ENCODE data around the gene CNDP2.

DNA sequence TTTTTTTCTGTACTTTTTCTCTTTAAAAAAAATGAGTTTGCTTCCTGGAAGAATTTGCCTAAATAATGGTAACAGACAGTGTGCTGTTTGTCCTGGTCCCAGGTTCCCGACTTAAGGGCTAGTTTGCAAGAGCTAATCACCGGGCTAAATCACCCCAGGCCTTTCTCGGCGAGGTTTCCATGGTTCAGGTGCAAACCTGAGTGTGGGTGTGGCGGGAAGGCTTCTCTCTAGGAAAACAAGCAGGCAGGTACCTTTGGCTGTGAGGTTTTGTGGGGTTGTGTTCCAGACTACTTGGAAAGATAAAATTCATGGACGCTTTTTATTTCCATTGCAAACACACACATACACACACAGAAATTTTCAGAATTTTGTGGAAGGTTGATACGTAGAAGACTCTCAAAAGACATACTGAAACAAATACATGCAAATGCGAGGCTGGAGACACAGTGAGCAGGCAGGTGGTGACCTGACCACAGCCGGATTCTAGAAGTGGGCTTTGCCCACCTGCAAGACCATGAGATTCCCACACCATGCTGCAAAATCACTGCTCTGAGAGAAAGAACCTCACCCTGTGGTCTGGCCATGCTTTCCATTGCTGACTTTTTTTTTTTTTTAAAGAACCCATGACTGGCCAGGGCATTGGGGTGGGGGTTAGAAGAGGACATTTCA, 39.0 kb downstream of the CNDP2 start:
- TF ChIP-seq, protein P1, sequence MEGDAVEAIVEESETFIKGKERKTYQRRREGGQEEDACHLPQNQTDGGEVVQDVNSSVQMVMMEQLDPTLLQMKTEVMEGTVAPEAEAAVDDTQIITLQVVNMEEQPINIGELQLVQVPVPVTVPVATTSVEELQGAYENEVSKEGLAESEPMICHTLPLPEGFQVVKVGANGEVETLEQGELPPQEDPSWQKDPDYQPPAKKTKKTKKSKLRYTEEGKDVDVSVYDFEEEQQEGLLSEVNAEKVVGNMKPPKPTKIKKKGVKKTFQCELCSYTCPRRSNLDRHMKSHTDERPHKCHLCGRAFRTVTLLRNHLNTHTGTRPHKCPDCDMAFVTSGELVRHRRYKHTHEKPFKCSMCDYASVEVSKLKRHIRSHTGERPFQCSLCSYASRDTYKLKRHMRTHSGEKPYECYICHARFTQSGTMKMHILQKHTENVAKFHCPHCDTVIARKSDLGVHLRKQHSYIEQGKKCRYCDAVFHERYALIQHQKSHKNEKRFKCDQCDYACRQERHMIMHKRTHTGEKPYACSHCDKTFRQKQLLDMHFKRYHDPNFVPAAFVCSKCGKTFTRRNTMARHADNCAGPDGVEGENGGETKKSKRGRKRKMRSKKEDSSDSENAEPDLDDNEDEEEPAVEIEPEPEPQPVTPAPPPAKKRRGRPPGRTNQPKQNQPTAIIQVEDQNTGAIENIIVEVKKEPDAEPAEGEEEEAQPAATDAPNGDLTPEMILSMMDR (IDR thresholded peaks at IDR 0.05) = no peak
- TF ChIP-seq POLR2A (IDR thresholded peaks at IDR 0.05) = no peak

All from adrenal gland (tissue), 5 donors.